Putamen (tissue), 1 donor: ENCODE measurements around the gene MARS1.
A peak's percentile ranks its signal among the peaks of the same experiment; 100 is the strongest.
"Not testable (repeated sequence)": the region's sequence is repeated elsewhere in the genome, so short reads cannot be mapped to it uniquely, and the experiment has no call there.

Source experiments
- DNase-seq: peaks from one replicate; pipeline ENCODE4 v3.0.0-alpha.2; 2016; ENCODE audit warnings: low spot score

MARS1 gene

GRCh38 chr12:57487597-57488401, at the start of gene MARS1:
Gene MARS1, plus strand, starts transcription at chr12:57488068. Its CDS starts 23 bp downstream, at chr12:57488091.
- peak; percentile 96 for DNase-seq

- no peak for DNase-seq
Measured at GRCh38 chr12:57438400-57438799, 49.5 kb upstream of the MARS1 start.

DNA sequence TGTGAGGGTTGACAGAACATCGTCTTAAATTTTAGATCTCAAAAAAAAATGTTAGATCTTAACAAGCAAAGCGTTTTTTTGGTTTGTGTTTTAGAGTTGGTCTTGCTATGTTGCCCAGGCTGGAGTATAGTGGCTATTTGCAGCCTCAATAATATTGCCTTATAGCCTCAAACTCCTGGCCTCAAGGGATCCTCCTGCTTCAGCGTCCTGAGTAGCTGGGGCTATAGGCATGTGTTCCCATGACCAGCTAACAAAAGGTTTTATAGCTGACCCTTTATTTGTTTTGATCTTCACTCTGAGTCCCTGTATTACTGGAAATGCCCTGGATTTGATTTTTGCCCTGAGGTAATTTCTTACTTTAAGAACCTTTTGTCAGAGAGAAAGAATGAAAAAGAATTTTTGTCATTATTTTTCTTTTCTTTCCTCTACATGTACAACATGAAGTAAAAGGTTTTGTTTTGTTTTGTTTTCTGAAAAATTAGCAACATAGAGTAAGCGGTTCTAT, 48.1 kb upstream of the MARS1 start:
- no peak for DNase-seq

DNA sequence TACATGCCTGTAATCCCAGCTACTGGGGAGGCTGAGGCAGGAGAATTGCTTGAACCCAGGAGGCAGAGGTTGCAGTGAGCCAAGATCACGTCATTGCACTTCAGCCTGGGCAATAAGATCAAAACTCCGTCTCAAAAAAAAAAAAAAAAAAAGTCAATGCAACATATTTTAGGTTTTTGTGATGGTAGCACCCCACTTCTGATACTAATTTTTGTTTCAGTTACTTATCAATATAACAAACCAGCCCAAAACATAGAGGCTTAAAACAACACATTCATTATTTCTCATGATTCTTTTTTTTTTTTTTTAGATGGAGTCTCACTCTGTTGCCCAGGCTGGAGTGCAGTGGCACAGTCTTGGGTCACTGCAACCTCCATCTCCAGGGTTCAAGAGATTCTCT, 46.5 kb upstream of the MARS1 start:
- DNase-seq: not testable (repeated sequence)

DNA sequence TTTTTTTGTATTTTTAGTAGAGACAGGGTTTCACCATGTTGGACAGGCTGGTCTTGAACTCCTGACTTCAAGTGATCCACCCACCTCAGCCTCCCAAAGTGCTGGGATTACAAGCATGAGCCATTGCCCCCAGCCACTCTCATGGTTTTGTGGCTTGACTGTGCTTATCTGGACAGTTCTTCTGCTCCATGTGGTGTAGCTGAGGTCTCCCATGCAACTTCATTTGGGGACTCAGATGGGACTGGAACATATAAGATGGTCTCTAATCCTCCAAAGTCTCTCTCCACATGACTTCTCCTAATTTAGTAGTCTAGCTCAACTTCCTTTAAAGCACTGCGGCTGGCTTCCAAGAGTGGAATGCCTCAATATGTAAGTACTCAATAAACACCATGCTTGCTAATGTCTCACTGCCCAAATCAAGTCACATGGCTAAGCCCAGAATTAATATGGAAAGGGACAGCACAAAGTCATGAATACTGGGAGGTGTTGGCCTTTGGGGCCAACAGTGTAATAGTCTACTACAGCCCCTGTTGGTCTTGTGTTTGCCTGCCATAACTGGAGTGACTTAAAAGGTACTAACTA, 45.9 kb upstream of the MARS1 start:
- no peak for DNase-seq

- DNase-seq: not testable (repeated sequence)
Measured at GRCh38 chr12:57444337-57444736, 43.5 kb upstream of the MARS1 start.

DNA sequence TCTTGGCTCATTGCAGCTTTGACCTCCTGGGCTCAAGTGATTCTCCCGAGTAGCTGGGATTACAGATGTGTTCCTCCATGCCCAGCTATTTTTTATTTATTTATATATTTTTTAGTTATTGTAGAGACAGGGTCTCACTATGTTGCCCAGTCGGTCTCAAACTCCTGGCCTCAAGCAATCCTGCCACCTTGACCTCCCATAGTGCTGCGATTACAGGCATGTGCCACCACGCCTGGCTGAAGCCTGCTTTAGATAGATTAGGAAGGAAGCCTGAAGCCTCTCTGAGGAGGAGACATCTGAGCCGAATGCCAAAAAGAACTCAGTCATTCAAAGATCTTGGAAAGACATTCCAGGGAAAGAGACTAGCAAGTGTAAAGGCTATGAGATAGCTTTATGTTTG, 43.1 kb upstream of the MARS1 start:
- no peak for DNase-seq

DNA sequence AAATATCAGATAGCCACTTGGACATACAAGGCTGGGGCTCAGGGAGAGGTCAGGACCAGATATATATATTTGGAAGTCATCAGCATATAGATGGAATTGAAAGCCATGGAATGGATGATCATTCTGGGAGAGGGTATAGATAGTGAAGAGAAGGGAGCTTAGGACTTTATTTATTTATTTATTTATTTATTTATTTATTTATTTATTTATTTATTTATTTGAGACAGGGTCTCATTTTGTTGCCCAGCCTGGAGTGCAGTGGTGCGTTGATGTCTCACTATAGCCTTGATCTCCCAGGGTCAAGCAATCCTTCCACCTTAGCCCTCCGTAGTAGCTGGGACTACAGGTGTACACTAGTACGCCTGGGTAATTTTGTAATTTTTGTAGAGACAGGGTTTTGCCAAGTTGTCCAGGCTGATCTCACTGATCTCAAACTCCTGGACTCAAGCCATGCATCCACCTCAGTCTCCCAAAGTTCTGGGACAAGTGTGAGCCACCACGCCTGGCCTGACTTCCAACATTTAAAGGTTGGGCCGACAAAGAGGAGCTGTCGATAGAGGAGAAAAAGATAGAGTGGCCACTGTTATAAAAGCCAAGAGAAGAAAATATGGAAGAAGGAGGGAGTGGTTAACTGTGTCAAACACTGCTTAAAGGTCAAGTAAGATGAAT, 41.4 kb upstream of the MARS1 start:
- DNase-seq: no peak

DNA sequence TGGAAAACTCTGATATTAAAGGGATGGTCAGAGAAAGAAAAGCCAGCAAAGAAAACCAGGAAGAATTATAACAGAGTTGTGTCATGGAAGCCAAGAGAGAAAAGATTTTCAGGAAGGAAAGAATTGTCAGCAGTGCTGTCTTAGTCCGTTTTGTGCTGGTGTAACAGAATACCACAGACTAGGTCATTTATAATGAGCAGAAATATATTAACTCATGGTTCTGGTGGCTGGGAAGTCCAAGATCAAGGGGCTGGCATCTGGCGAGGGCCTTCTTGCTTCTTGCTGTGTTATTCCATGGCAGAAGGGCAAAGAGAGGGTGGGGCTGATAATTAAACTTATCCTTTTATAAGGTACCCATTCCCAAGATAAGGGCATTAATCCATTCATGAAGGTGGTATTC, 39.2 kb upstream of the MARS1 start:
- no peak for DNase-seq

GRCh38 chr12:57449375-57449774, 38.5 kb upstream of the MARS1 start:
- no peak for DNase-seq

- DNase-seq: no peak
Measured at GRCh38 chr12:57450057-57450456, 37.8 kb upstream of the MARS1 start.

DNA sequence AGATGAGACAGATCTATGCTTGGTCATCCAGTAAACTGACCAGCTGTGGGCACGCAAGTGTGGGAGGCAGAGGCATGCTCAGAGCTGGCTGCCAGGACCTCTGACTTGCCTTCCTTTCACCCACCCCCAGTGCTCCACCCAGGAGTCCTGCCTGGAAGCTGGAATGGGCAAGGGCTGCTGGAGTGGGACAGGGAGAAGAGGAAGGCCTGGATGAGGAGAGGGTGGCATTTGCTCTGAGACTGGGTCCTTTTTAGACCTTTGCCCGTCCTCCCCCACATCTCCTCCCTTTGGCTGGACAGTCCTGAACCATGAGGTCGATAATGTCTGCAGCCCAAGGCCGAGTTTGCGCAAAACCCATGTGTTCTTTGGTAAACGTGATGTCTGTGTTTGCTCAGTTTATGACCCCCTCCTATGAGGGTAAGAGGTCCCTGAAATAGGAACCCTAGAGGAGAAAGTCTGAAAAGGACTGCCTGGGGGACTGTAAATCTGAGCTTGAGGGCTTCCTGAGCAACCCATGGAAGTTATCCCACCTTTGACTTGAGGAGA, 36.6 kb upstream of the MARS1 start:
- no peak for DNase-seq

GRCh38 chr12:57452181-57452936, 35.5 kb upstream of the MARS1 start:
- DNase-seq: peak; percentile 71

GRCh38 chr12:57452937-57453509, 34.8 kb upstream of the MARS1 start:
- DNase-seq: peak; percentile 50

DNA sequence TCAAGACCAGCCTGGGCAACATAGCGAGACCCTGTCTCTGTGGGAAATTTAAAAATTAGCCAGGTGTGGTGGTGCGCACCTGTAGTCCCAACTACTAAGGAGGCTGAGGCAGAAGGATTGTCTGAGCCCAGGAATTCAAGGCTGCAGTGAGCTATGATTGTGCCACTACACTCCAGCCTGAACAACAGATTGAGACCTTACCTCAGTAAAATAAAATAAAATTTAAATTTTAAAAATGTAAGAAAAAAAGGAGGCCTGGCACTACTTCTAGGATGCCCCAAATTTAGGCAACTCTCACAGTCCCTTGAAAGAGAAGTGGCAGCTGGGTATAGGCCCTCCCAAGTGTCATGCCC, 33.7 kb upstream of the MARS1 start:
- DNase-seq: no peak

DNA sequence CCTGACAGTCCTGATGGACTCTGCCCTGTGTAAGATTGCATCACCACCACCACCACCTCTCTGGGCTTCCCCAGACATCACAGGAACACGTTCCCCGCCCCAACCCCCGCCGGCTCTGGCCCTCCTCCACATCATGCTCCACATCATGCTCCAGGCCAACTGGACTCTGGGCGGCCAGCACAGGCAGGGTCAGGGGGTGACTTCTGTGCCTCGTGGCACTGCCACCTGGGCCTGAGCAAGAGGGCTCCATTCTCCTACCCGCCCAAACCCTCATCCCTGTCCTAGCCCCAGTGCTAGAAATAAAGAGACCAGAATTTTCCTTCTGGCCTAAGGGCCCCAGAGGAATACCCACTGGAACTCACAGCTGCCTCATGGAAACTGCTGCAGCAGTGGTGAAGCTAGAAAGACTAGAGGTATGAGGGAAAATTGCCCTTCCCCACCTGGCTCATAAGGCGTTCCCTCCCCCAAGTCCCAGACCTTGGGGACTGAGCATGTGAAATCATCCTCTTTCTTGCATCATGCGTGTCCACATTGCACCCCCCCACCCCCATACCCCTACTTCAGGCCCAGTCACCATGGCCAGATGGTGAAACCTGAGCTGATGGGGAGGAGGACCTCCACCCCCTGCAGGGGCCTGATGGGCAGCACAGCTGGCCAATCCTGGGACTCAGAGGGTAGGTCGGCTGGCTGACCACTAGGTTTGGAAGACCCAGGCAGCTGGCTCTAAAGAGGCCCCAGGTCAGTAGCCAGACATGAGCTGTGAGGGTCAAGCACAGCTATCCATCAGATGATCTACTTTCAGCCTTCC, 33.1 kb upstream of the MARS1 start, which contains the start of gene INHBE:
INHBE (plus strand) TSS at position 742 of the 808 bp plus-strand sequence. CDS start 230 bp downstream, outside the sequence.
- DNase-seq: no peak

DNA sequence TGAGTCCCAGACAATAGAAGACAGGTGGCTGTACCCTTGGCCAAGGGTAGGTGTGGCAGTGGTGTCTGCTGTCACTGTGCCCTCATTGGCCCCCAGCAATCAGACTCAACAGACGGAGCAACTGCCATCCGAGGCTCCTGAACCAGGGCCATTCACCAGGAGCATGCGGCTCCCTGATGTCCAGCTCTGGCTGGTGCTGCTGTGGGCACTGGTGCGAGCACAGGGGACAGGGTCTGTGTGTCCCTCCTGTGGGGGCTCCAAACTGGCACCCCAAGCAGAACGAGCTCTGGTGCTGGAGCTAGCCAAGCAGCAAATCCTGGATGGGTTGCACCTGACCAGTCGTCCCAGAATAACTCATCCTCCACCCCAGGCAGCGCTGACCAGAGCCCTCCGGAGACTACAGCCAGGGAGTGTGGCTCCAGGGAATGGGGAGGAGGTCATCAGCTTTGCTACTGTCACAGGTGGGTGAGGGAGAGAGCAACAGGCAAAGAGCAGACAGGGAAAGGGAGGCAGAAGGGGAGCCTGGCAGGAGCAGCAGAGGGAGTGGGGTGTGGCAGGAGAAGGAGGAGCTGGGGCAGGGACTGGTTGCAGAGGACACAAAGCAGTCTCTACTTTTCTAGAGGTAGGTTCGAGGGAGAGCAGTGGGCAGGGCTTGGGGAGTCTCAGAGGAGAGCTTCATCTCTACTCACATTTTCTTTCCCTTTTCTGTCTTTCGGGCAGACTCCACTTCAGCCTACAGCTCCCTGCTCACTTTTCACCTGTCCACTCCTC, 32.3 kb upstream of the MARS1 start:
- DNase-seq: no peak

- no peak for DNase-seq
Measured at GRCh38 chr12:57456145-57456700, 31.6 kb upstream of the MARS1 start.

DNA sequence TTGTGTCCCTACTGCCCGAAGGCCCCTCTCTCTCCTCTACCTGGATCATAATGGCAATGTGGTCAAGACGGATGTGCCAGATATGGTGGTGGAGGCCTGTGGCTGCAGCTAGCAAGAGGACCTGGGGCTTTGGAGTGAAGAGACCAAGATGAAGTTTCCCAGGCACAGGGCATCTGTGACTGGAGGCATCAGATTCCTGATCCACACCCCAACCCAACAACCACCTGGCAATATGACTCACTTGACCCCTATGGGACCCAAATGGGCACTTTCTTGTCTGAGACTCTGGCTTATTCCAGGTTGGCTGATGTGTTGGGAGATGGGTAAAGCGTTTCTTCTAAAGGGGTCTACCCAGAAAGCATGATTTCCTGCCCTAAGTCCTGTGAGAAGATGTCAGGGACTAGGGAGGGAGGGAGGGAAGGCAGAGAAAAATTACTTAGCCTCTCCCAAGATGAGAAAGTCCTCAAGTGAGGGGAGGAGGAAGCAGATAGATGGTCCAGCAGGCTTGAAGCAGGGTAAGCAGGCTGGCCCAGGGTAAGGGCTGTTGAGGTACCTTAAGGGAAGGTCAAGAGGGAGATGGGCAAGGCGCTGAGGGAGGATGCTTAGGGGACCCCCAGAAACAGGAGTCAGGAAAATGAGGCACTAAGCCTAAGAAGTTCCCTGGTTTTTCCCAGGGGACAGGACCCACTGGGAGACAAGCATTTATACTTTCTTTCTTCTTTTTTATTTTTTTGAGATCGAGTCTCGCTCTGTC, 31.0 kb upstream of the MARS1 start:
- DNase-seq: no peak
